Measurements from ENCODE around the gene CCDC90B. TPM values are rescaled to one million over a fixed set of nuclear protein-coding genes. Genes with fewer than 3 reads are reported as not detected.

CCDC90B gene
- total and polyA plus RNA-seq, 2 donors (not counting 3 experiments of a cell fraction or from before 2014, with no cell fraction given), result 24.3 to 45.8 TPM

DNA sequence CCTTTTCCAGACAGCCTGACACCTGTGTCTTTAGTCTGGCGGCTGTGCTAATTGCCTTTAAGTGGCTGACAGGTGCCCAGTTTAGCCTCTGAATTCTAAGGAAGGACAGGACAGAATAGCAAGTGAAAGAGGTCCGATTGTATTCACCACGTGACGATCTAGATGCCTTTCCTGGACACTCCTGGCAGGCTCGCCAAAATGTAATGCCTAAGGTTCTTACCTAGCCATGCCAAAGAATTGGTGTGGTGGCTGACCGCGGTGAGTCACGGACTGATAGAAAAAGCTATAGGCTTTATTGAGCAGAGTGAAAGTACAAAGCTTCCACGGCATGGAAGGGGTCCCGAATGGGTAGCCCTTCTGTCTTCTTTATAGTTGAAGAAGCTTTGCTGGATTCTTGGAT, 65.9 kb downstream of the CCDC90B start:
- H3K27ac ChIP-seq (ENCODE audit: insufficient read depth, low read depth, low read length), result no peak overlapping the region
- CTCF ChIA-PET, result no interaction called here
- no peaks in the 10 kb centered on the region for H3K36me3 ChIP-seq (ENCODE audit: control insufficient read depth in 2 of 2, extremely low read depth in 1 of 2, insufficient read depth in 2 of 2, low read length in 2 of 2)
- POLR2A ChIA-PET, result no interaction called here
- BruUV-seq (replicated peaks), result no TSS peak
- TF ChIP-seq, protein P1, sequence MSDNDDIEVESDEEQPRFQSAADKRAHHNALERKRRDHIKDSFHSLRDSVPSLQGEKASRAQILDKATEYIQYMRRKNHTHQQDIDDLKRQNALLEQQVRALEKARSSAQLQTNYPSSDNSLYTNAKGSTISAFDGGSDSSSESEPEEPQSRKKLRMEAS (IDR thresholded peaks at IDR 0.05; ENCODE audit: insufficient read depth, insufficient read length), result no peak
- TF ChIP-seq POLR2A (IDR thresholded peaks at IDR 0.05; ENCODE audit: low read depth, low read length), result no peak
- TF ChIP-seq EZH2 (IDR thresholded peaks at IDR 0.05; ENCODE audit: borderline replicate concordance, low read depth, low read length, severe bottlenecking), result no peak
- TF ChIP-seq, protein P2, sequence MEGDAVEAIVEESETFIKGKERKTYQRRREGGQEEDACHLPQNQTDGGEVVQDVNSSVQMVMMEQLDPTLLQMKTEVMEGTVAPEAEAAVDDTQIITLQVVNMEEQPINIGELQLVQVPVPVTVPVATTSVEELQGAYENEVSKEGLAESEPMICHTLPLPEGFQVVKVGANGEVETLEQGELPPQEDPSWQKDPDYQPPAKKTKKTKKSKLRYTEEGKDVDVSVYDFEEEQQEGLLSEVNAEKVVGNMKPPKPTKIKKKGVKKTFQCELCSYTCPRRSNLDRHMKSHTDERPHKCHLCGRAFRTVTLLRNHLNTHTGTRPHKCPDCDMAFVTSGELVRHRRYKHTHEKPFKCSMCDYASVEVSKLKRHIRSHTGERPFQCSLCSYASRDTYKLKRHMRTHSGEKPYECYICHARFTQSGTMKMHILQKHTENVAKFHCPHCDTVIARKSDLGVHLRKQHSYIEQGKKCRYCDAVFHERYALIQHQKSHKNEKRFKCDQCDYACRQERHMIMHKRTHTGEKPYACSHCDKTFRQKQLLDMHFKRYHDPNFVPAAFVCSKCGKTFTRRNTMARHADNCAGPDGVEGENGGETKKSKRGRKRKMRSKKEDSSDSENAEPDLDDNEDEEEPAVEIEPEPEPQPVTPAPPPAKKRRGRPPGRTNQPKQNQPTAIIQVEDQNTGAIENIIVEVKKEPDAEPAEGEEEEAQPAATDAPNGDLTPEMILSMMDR (IDR thresholded peaks at IDR 0.05; ENCODE audit: extremely low read depth in 1 of 2, insufficient read depth in 1 of 2, low read depth in 1 of 2, low read length in 2 of 2), result no peak
- no peak for TF ChIP-seq FOS (IDR thresholded peaks at IDR 0.05; ENCODE audit: borderline replicate concordance, insufficient read depth, low read length)
- TF ChIP-seq MYC (IDR thresholded peaks at IDR 0.05; ENCODE audit: low read depth, low read length), result no peak
- TF ChIP-seq GATA2 (IDR thresholded peaks at IDR 0.05; ENCODE audit: insufficient read depth, insufficient read length, low read depth, low read length), result no peak
- no peak for TF ChIP-seq POLR2AphosphoS5 (IDR thresholded peaks at IDR 0.05; ENCODE audit: insufficient read depth, low read depth, low read length)
- no peak for TF ChIP-seq JUN (IDR thresholded peaks at IDR 0.05; ENCODE audit: borderline replicate concordance, insufficient read depth, insufficient read length, low read depth)
- no peaks in the 10 kb centered on the region for H3K79me2 ChIP-seq (ENCODE audit: control insufficient read depth, insufficient read depth, low read length)
- DNase-seq (ENCODE audit: low read depth, low spot score), result no peak
- H3K4me1 ChIP-seq (ENCODE audit: control insufficient read depth, extremely low read depth, insufficient read depth, low read length), result no peaks in the 10 kb centered on the region
- H3K9me3 ChIP-seq (replicated peaks; ENCODE audit: control insufficient read depth, insufficient read depth, low read length), result no peaks in the 10 kb centered on the region
- H3K4me3 ChIP-seq (replicated peaks in 1 of 3; ENCODE audit: insufficient read depth in 1 of 3, low read depth in 1 of 3, low read length in 3 of 3), result no peak overlapping the region
- H3K9ac ChIP-seq (replicated peaks; ENCODE audit: extremely low read depth, insufficient read depth, low read length), result no peak overlapping the region
- dilution Hi-C loops (cut with MboI; ENCODE audit: extremely low pct_ligation_motif_present, low sequenced_read_pairs) (no loop called here), intact Hi-C loops (cut with micrococcal nuclease) (no loop called here)
- no peak overlapping the region for H2AFZ ChIP-seq (ENCODE audit: low read depth, low read length)
- no peaks in the 10 kb centered on the region for H3K27me3 ChIP-seq (ENCODE audit: control insufficient read depth in 2 of 2, insufficient read depth in 2 of 2, low read length in 2 of 2)
- no peak overlapping the region for H3K4me2 ChIP-seq (ENCODE audit: insufficient read depth, low read length)
- no peak for FAIRE-seq
- no peaks in the 10 kb centered on the region for H4K20me1 ChIP-seq (replicated peaks; ENCODE audit: control insufficient read depth, extremely low read depth, insufficient read depth, low read length)
- no peaks in the 10 kb centered on the region for H3K9me1 ChIP-seq (replicated peaks; ENCODE audit: control insufficient read depth, extremely low read depth, insufficient read depth, low read length)
